Tibial nerve (tissue), 4 donors: ENCODE measurements around the gene LLPH. TPM values are rescaled to one million over a fixed set of nuclear protein-coding genes. Genes with fewer than 3 reads are reported as not detected.

Experiments used
- DNase-seq, 2 donors: peaks; one replicate each; pipeline ENCODE4 v3.0.0-alpha.2; 2019; ENCODE audit warnings: low spot score in 2 of 2
- H3K27ac ChIP-seq, 4 donors: fragments of 200-600 bp; sonication (generic) in 3 of 4; one replicate each; pipeline ENCODE4 v1.5.1; 2017 to 2019; ENCODE audit warnings: mild to moderate bottlenecking in 1 of 4
- H3K27me3 ChIP-seq, 2 donors: fragments of 200-600 bp; sonication (generic) in 1 of 2; one replicate each; pipeline versions ENCODE4 v1.5.1 to v1.6.0; 2017 to 2019
- H3K36me3 ChIP-seq, 3 donors: fragments of 200-600 bp; sonication (generic); one replicate each; pipeline ENCODE4 v1.5.1; 2018 to 2019
- H3K4me1 ChIP-seq, 4 donors: fragments of 200-600 bp; sonication (generic) in 3 of 4; one replicate each; pipeline ENCODE4 v1.5.1; 2017 to 2019
- H3K4me3 ChIP-seq, 4 donors: fragments of 200-600 bp; sonication (generic) in 3 of 4; one replicate each; pipeline ENCODE4 v1.5.1; 2017 to 2019; ENCODE audit warnings: mild to moderate bottlenecking in 1 of 4, moderate library complexity in 1 of 4
- H3K9me3 ChIP-seq, 4 donors: fragments of 200-600 bp; sonication (generic) in 3 of 4; one replicate each; pipeline ENCODE4 v1.5.1; 2017 to 2019
- CTCF ChIP-seq, 5 experiments: fragments of 200-600 bp in 3 of 5; fragments of 450-650 bp in 2 of 5; sonication (generic) in 3 of 5; IDR thresholded peaks; one replicate each; pipeline ENCODE4 v1.5.1; 2016 to 2019; ENCODE audit warnings: antibody characterized with exemption in 5 of 5, mild to moderate bottlenecking in 3 of 5, moderate library complexity in 2 of 5
- EP300 ChIP-seq, 2 donors: sonication (generic); formaldehyde crosslinking; IDR thresholded peaks; one replicate each; pipeline ENCODE4 v1.6.1; 2017; ENCODE audit warnings: antibody characterized with exemption in 2 of 2, mild to moderate bottlenecking in 1 of 2
- POLR2A ChIP-seq, 2 donors: fragments of 450-650 bp; IDR thresholded peaks; one replicate each; pipeline ENCODE4 v1.6.1; 2017; ENCODE audit warnings: antibody characterized with exemption in 2 of 2, mild to moderate bottlenecking in 2 of 2, moderate library complexity in 2 of 2
- WGBS, 2 donors: methylation state at CpG; one replicate each; pipeline ENCODE4 v1.1.5; 2018; 5-methylcytosine and 5-hydroxymethylcytosine counted together
- total RNA-seq, 4 donors: library from RNA; depleted of rRNA; stranded (reverse); fragments of >200 nt; gene quantifications; one replicate each; pipeline ENCODE4 v1.1.0, GENCODE V29; 2016

Gene LLPH
- total RNA-seq, 4 donors from 2014 or later = 4.1 to 4.8 (median 4.4) TPM

GRCh38 chr12:66156654-66157053 is 26.1 kb upstream of the LLPH start:
- no peaks in the 10 kb centered on the region for H3K27me3 ChIP-seq
- H3K4me1 ChIP-seq = peaks cover 0 to 34% (median 7%) of the 10 kb centered on the region in 4 donors
- TF ChIP-seq CTCF (IDR thresholded peaks at IDR 0.05) (no peak), POLR2A (IDR thresholded peaks at IDR 0.05) (no peak), EP300 (IDR thresholded peaks at IDR 0.05) (no peak)
- no peaks in the 10 kb centered on the region for H3K9me3 ChIP-seq
- peaks cover 0 to 30% (median 0%) of the 10 kb centered on the region in 3 donors for H3K36me3 ChIP-seq
- peak overlapping the region in 1 of 4 donors; percentile 17 for H3K27ac ChIP-seq
- WGBS, 2 donors = 97 to 99% methylated on average over 2 of the region's 2 CpGs
- no peak overlapping the region for H3K4me3 ChIP-seq
- DNase-seq = no peak

DNA sequence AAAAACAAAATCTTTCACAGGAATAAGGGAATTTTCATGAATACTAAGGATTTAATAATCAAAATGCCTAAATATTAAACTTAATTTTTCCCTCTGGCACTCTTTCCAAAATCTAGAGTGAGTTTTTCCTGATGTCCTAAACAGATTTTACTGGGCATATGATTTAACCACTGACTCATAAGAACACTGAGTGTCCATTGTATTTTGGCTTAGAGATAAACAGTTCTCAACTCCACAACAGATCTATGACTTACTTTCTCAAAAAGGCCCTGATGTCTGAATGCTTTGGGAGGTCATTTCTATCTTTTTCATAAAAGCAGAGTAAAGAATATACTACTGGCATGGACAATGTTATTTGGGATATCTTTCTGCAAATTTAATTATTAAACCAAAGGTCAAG is 24.2 kb upstream of the LLPH start:
- H3K27me3 ChIP-seq = no peaks in the 10 kb centered on the region
- H3K36me3 ChIP-seq = peaks cover 0 to 13% (median 0%) of the 10 kb centered on the region in 3 donors
- peak overlapping the region in 3 of 4 donors; percentile 32 to 89 (median 76) for H3K27ac ChIP-seq
- H3K9me3 ChIP-seq = no peaks in the 10 kb centered on the region
- H3K4me3 ChIP-seq = no peak overlapping the region
- DNase-seq = no peak
- peaks cover 0 to 33% (median 7%) of the 10 kb centered on the region in 4 donors for H3K4me1 ChIP-seq
- TF ChIP-seq EP300 (IDR thresholded peaks at IDR 0.05) (no peak), CTCF (IDR thresholded peaks at IDR 0.05) (no peak), POLR2A (IDR thresholded peaks at IDR 0.05) (no peak)

- Histone ChIP-seq H3K27me3 (no peaks in the 10 kb centered on the region), H3K9me3 (no peaks in the 10 kb centered on the region), H3K36me3 (peaks cover 0 to 17% (median 0%) of the 10 kb centered on the region in 3 donors), H3K27ac (peak overlapping the region in 2 of 4 donors; percentile 76 to 89), H3K4me3 (no peak overlapping the region), H3K4me1 (peaks cover 0 to 33% (median 7%) of the 10 kb centered on the region in 4 donors)
- TF ChIP-seq POLR2A (IDR thresholded peaks at IDR 0.05) (no peak), CTCF (IDR thresholded peaks at IDR 0.05) (no peak), EP300 (IDR thresholded peaks at IDR 0.05) (no peak)
- DNase-seq = no peak
- WGBS, 2 donors = 31 to 35% methylated on average over 1 of the region's 1 CpG
These were observed 22.2 kb upstream of the LLPH start for GRCh38 chr12:66152732-66153131.

GRCh38 chr12:66149702-66150398 is 19.3 kb upstream of the LLPH start:
- 85% methylated on average over 5 of the region's 5 CpGs for WGBS, 2 donors
- H3K36me3 ChIP-seq = peaks cover 0 to 19% (median 0%) of the 10 kb centered on the region in 3 donors
- peaks cover 0 to 39% (median 9%) of the 10 kb centered on the region in 4 donors for H3K4me1 ChIP-seq
- H3K9me3 ChIP-seq = no peaks in the 10 kb centered on the region
- no peak overlapping the region for H3K4me3 ChIP-seq
- TF ChIP-seq EP300 (IDR thresholded peaks at IDR 0.05) (peak in 1 of 2 donors; percentile 34), POLR2A (IDR thresholded peaks at IDR 0.05) (no peak), CTCF (IDR thresholded peaks at IDR 0.05) (peak in 1 of 5 experiments; percentile 24)
- H3K27me3 ChIP-seq = no peaks in the 10 kb centered on the region
- peak in 1 of 2 donors; percentile 14 for DNase-seq
- H3K27ac ChIP-seq = peak overlapping the region in 1 of 4 donors; percentile 32
